Smooth muscle cell (in vitro differentiated cells): ENCODE measurements around the gene TP53TG5. TPM values are rescaled to one million over a fixed set of nuclear protein-coding genes. Genes with fewer than 3 reads are reported as not detected.

Experiments
- DNase-seq: peaks from one replicate; lab custom pipeline; 2025; ENCODE audit not compliant: unreplicated experiment; lab: John Stamatoyannopoulos, UW
- H2AFZ ChIP-seq: fragments of 200-600 bp; sonication (generic); 2 replicates; pipeline ENCODE4 v1.6.0; 2016; ENCODE audit warnings: antibody characterized with exemption, low read depth, mild to moderate bottlenecking
- H3F3A ChIP-seq: fragments of 200-600 bp; sonication (generic); 2 replicates; pipeline ENCODE4 v1.6.0; 2017; ENCODE audit warnings: antibody characterized with exemption, low read depth
- H3K27ac ChIP-seq: fragments of 200-600 bp; sonication (generic); 2 replicates; pipeline ENCODE4 v1.5.1; 2016; ENCODE audit warnings: low read depth, mild to moderate bottlenecking
- H3K27me3 ChIP-seq: fragments of 200-600 bp; sonication (generic); 2 replicates; pipeline ENCODE4 v1.6.1; 2016; ENCODE audit warnings: low read depth, mild to moderate bottlenecking
- H3K36me3 ChIP-seq: fragments of 200-600 bp; sonication (generic); 2 replicates; pipeline ENCODE4 v1.5.1; 2016; ENCODE audit warnings: low read depth
- H3K4me1 ChIP-seq: fragments of 200-600 bp; sonication (generic); 2 replicates; pipeline ENCODE4 v1.5.1; 2016; ENCODE audit warnings: low read depth
- H3K4me2 ChIP-seq: fragments of 200-600 bp; sonication (generic); 2 replicates; pipeline ENCODE4 v1.6.0; 2016; ENCODE audit warnings: mild to moderate bottlenecking
- H3K4me3 ChIP-seq: fragments of 200-600 bp; sonication (generic); 2 replicates; pipeline ENCODE4 v1.5.1; 2016; ENCODE audit warnings: mild to moderate bottlenecking
- H3K79me2 ChIP-seq: fragments of 200-600 bp; sonication (generic); 2 replicates; pipeline ENCODE4 v1.6.0; 2016; ENCODE audit warnings: low read depth, mild to moderate bottlenecking
- H3K9ac ChIP-seq: fragments of 200-600 bp; sonication (generic); 2 replicates; pipeline ENCODE4 v1.6.0; 2016; ENCODE audit warnings: low read depth
- H3K9me3 ChIP-seq: fragments of 200-600 bp; sonication (generic); replicated peaks from 2 replicates; pipeline ENCODE4 v1.5.1; 2016; ENCODE audit warnings: low read depth
- H4K20me1 ChIP-seq: fragments of 200-600 bp; sonication (generic); 2 replicates; pipeline ENCODE4 v1.6.0; 2016; ENCODE audit warnings: low read depth
- WGBS: methylation state at CpG from one replicate; pipeline ENCODE4 v1.1.7; 2016; ENCODE audit warnings: low lambda C conversion rate; 5-methylcytosine and 5-hydroxymethylcytosine counted together
- polyA plus RNA-seq: library from polyadenylated mRNA; unstranded; fragments of >200 nt; fragmentation: Nextera tagmentation; extraction: Ambion mirVana; gene quantifications from 2 replicates; pipeline ENCODE4 v1.2.1, GENCODE V29; 2016
- total RNA-seq: library from RNA; depleted of rRNA; stranded (reverse); fragments of >200 nt; gene quantifications from 2 replicates; pipeline ENCODE4 v1.2.3, GENCODE V29; 2014
- TF ChIP-seq, protein P1 (sequence below): fragments of 200-600 bp; sonication (generic); IDR thresholded peaks from 2 replicates; pipeline ENCODE4 v1.5.1; 2017; ENCODE audit warnings: borderline replicate concordance, mild to moderate bottlenecking, antibody characterized with exemption; ENCODE audit not compliant: insufficient read depth, poor library complexity, severe bottlenecking

Gene TP53TG5
- total and polyA plus RNA-seq, 2 experiments from 2014 or later: 0.06 TPM; not detected in 1

DNA sequence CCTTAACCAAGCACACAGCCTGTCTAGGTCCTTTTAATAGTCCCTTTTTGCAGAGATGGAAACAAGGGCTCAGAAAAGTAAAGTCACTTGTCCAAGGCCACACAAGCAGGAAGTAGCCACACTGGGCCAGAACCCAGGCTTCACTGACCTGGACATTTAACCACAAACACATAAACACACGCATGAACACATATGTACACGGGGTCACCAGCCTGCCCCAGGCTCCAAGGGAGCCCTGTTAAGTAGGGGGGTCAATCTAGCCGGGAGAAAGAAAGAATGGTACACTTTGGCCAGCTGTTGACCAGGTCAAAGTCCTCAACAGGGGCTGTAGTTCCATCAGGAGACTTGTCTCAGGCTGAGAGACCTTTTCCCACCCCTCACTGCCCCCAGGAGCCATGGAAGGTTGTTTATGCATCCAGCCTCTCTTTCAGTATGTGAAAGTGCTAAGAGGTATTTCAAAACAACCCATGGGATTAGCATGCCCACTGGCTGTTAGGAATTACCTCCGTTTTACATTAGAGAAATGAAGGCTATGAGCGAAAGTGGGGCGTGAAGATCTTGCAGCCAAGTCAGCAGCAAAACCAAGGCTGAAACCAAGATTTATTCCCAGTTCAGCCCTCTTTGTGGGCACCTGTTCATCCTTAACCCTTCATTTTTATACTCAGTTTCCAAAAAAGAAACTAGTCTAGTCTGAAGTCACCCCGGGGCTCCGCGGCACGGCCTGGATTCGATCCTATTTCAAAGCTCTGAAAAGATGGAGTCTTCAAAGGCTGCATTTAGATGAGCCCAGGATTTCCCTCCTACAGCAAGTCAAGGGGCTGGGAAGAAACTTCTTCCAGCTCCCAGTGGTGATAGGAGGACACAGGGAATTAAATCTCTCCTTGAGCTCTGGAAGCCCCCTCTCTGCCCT lies 39.7 kb downstream of the TP53TG5 start:
- DNase-seq: no peak
- H3K9me3 ChIP-seq: no peaks in the 10 kb centered on the region
- H3K79me2 ChIP-seq: peaks cover 66% of the 10 kb centered on the region
- H3K4me2 ChIP-seq: peak overlapping the region; percentile 79
- peak overlapping the region; percentile 78 for H3K9ac ChIP-seq
- no peaks in the 10 kb centered on the region for H3K36me3 ChIP-seq
- H3K4me1 ChIP-seq: peaks cover 60% of the 10 kb centered on the region
- TF ChIP-seq, protein P1, sequence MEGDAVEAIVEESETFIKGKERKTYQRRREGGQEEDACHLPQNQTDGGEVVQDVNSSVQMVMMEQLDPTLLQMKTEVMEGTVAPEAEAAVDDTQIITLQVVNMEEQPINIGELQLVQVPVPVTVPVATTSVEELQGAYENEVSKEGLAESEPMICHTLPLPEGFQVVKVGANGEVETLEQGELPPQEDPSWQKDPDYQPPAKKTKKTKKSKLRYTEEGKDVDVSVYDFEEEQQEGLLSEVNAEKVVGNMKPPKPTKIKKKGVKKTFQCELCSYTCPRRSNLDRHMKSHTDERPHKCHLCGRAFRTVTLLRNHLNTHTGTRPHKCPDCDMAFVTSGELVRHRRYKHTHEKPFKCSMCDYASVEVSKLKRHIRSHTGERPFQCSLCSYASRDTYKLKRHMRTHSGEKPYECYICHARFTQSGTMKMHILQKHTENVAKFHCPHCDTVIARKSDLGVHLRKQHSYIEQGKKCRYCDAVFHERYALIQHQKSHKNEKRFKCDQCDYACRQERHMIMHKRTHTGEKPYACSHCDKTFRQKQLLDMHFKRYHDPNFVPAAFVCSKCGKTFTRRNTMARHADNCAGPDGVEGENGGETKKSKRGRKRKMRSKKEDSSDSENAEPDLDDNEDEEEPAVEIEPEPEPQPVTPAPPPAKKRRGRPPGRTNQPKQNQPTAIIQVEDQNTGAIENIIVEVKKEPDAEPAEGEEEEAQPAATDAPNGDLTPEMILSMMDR: no peak
- peak overlapping the region; percentile 96 for H3K27ac ChIP-seq
- no peak overlapping the region for H2AFZ ChIP-seq
- no peak overlapping the region for H3K4me3 ChIP-seq
- 72% methylated on average over 11 of the region's 11 CpGs for WGBS
- H3K27me3 ChIP-seq: no peaks in the 10 kb centered on the region
- peaks cover 51% of the 10 kb centered on the region for H3F3A ChIP-seq
- peaks cover 34% of the 10 kb centered on the region for H4K20me1 ChIP-seq

DNA sequence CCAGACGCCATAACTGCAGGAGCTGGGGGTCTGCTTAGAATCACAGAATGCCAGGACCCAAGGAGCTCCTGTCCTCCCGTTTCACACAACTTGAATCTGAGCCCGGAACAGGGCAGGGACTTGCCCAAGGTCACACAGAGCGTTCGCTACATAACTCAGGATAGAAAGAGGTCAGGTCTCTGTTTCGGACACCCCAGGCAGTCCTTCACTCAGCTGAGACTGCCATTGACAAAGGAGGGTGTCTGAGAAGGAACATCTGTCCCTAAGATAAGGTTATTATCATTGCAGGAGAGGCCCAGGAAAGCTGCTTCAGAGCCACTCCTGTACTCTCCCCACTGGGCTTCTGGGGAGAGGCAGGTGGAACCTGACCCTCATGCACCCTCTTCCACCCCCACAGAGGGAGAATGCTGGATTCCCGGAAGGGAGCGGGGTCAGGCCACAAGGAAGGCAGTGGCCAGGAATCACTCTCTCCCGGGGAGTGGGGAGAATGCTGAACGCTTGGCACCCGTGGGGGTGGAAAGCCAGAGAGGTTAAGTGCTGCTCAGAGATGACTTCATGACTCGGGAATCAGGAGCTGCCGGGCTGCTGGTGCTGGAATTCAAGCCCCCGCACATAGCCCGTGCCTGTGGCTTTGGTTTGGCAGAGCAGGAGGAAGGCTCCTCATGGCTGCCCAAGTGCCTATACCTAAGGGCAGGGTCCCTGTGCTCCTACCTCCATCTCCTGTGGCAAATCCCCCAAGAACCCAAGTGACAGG lies 40.6 kb downstream of the TP53TG5 start:
- Histone ChIP-seq H3K9ac (peak overlapping the region; percentile 78), H4K20me1 (peaks cover 34% of the 10 kb centered on the region), H3K27me3 (no peaks in the 10 kb centered on the region), H2AFZ (no peak overlapping the region), H3K36me3 (no peaks in the 10 kb centered on the region), H3K9me3 (no peaks in the 10 kb centered on the region), H3K27ac (peak overlapping the region; percentile 96), H3K4me3 (no peak overlapping the region), H3K4me1 (peaks cover 52% of the 10 kb centered on the region), H3K4me2 (peak overlapping the region; percentile 79), H3F3A (peaks cover 44% of the 10 kb centered on the region), H3K79me2 (peaks cover 61% of the 10 kb centered on the region)
- TF ChIP-seq, protein P1: no peak
- DNase-seq: peak; percentile 32
- WGBS: 25% methylated on average over 15 of the region's 15 CpGs

DNA sequence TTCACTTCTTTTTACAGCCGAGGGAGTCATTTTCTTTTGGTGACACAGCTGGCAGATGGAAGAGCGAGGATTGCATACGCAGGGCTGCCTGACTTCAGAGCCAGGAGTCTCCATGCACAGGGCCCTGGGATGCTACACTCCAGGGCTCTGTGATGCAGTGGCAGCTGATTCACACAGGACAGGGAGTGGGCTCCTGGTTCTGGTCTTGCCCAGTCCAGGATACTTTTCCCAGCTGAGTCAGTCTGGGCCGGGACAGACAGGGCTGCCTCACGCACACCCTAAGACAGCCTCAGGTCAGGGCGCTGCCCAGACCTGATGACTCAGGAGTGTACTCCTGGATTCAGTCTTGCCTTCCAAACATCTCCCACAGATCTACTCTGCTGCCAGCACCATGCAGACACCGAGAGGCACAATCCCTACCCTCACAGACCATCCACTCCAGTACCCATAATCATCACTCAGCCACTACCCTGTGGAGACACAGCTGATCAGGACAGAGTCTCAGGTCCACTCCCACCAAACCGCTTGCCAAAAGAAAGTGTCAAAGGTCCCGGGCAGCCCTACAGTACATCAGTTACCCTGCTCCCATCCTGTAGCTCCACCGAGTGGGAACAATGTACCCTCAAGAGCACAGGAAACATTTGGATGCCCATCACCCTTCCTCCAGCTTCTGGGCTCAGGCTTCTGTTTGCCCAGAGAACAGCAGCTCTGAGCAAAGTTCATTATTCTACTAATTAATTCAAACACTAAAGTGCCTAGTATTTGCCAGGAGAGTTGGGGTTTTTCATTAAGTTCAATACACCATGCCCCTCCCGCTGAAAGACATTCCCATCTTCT lies 41.4 kb downstream of the TP53TG5 start:
- TF ChIP-seq, protein P1: no peak
- Histone ChIP-seq H3K9me3 (no peaks in the 10 kb centered on the region), H3K27ac (peak overlapping the region; percentile 96), H3K27me3 (no peaks in the 10 kb centered on the region), H3K9ac (peak overlapping the region; percentile 65), H3K4me1 (peaks cover 44% of the 10 kb centered on the region), H3F3A (peaks cover 41% of the 10 kb centered on the region), H3K4me2 (peak overlapping the region; percentile 79), H3K36me3 (no peaks in the 10 kb centered on the region), H2AFZ (no peak overlapping the region), H3K79me2 (peaks cover 59% of the 10 kb centered on the region), H3K4me3 (no peak overlapping the region), H4K20me1 (peaks cover 32% of the 10 kb centered on the region)
- 39% methylated on average over 10 of the region's 11 CpGs for WGBS
- DNase-seq: peak; percentile 24
